HepG2 (cell line): ENCODE results near the gene ID3. TPM values are rescaled to one million over a fixed set of nuclear protein-coding genes. Genes with fewer than 3 reads are reported as not detected.

Source experiments
- ATM ChIP-seq: fragments of 450-650 bp; IDR thresholded peaks from 2 replicates; pipeline ENCODE4 v1.7.1; 2017; ENCODE audit warnings: mild to moderate bottlenecking, borderline replicate concordance
- HOXA3 ChIP-seq: sonication (generic); formaldehyde crosslinking; IDR thresholded peaks from 2 replicates; pipeline ENCODE4 v1.5.0; 2020; ENCODE audit warnings: missing genetic modification reagents
- ISL2 ChIP-seq: sonication (generic); formaldehyde crosslinking; IDR thresholded peaks from 2 replicates; pipeline ENCODE4 v1.5.0; 2020; ENCODE audit warnings: missing genetic modification reagents
- KMT2A ChIP-seq: sonication (generic); formaldehyde crosslinking; IDR thresholded peaks from 2 replicates; pipeline ENCODE4 v1.4.0; 2020; ENCODE audit warnings: missing genetic modification reagents
- MEF2D ChIP-seq: sonication (generic); formaldehyde crosslinking; IDR thresholded peaks from 2 replicates; pipeline ENCODE4 v1.5.1; 2020; ENCODE audit warnings: mild to moderate bottlenecking, missing genetic modification reagents
- MIER2 ChIP-seq: IDR thresholded peaks from 2 replicates; pipeline ENCODE4 v1.6.1; 2016; ENCODE audit warnings: missing biosample characterization, missing genetic modification reagents
- NAIF1 ChIP-seq: sonication (generic); formaldehyde crosslinking; IDR thresholded peaks from 2 replicates; pipeline ENCODE4 v1.5.0; 2020; ENCODE audit warnings: mild to moderate bottlenecking, missing genetic modification reagents, borderline replicate concordance
- PATZ1 ChIP-seq: sonication (generic); formaldehyde crosslinking; IDR thresholded peaks from 2 replicates; pipeline ENCODE4 v1.4.0; 2020; ENCODE audit warnings: missing genetic modification reagents
- POGZ ChIP-seq: sonication (generic); formaldehyde crosslinking; IDR thresholded peaks from 2 replicates; pipeline ENCODE4 v1.4.0; 2020; ENCODE audit warnings: mild to moderate bottlenecking, missing genetic modification reagents
- RBM22 ChIP-seq: fragments of 200-400 bp; formaldehyde crosslinking; optimal IDR thresholded peaks from 2 replicates; pipeline ENCODE3; 2017; ENCODE audit warnings: mild to moderate bottlenecking, low read length, moderate library complexity
- RFX3 ChIP-seq: IDR thresholded peaks from 2 replicates; pipeline ENCODE4 v1.6.1; 2016; ENCODE audit warnings: missing biosample characterization, missing genetic modification reagents
- SP2 ChIP-seq: sonication (generic); formaldehyde crosslinking; IDR thresholded peaks from 2 replicates; pipeline ENCODE4 v1.5.1; 2020; ENCODE audit warnings: mild to moderate bottlenecking, missing genetic modification reagents
- STAT5B ChIP-seq: sonication (generic); formaldehyde crosslinking; IDR thresholded peaks from 2 replicates; pipeline ENCODE4 v1.4.0; 2020; ENCODE audit warnings: missing genetic modification reagents
- TBX2 ChIP-seq: sonication (generic); formaldehyde crosslinking; IDR thresholded peaks from 2 replicates; pipeline ENCODE4 v1.5.0; 2020; ENCODE audit warnings: missing genetic modification reagents, mild to moderate bottlenecking, borderline replicate concordance
- TFE3 ChIP-seq: IDR thresholded peaks from 2 replicates; pipeline ENCODE4 v1.6.1; 2016
- UBTF ChIP-seq: sonication (generic); formaldehyde crosslinking; IDR thresholded peaks from 2 replicates; pipeline ENCODE4 v1.4.0; 2020; ENCODE audit warnings: mild to moderate bottlenecking, missing genetic modification reagents
- ZFP82 ChIP-seq: sonication (generic); formaldehyde crosslinking; IDR thresholded peaks from 2 replicates; pipeline ENCODE4 v1.5.1; 2020; ENCODE audit warnings: mild to moderate bottlenecking, missing genetic modification reagents, borderline replicate concordance
- ZNF225 ChIP-seq: sonication (generic); formaldehyde crosslinking; IDR thresholded peaks from 2 replicates; pipeline ENCODE4 v1.4.0; 2020; ENCODE audit warnings: mild to moderate bottlenecking, missing genetic modification reagents
- ZNF569 ChIP-seq: sonication (generic); formaldehyde crosslinking; IDR thresholded peaks from 2 replicates; pipeline ENCODE4 v1.5.0; 2020; ENCODE audit warnings: mild to moderate bottlenecking, missing genetic modification reagents, moderate library complexity, borderline replicate concordance
- ZNF746 ChIP-seq: sonication (generic); formaldehyde crosslinking; IDR thresholded peaks from 2 replicates; pipeline ENCODE4 v1.8.0; 2022; ENCODE audit warnings: mild to moderate bottlenecking, missing genetic modification reagents
- ZNF747 ChIP-seq: sonication (generic); formaldehyde crosslinking; IDR thresholded peaks from 2 replicates; pipeline ENCODE4 v1.8.1; 2023; ENCODE audit warnings: missing genetic modification reagents, mild to moderate bottlenecking, borderline replicate concordance
- ZSCAN30 ChIP-seq: sonication (generic); formaldehyde crosslinking; IDR thresholded peaks from 2 replicates; pipeline ENCODE4 v1.5.0; 2020; ENCODE audit warnings: mild to moderate bottlenecking, missing genetic modification reagents
- polyA plus RNA-seq, 8 experiments: library from polyadenylated mRNA; depleted of rRNA in 3 of 8; stranded (reverse) in 7 of 8; unstranded in 1 of 8; fragments of >200 nt; fragmentation: Illumina TruSeq in 4 of 8; extraction: Trizol in 4 of 8; gene quantifications; 2 replicates each; pipeline versions ENCODE4 v1.2.1 to v1.2.3, GENCODE V29; 2011 to 2016; ENCODE audit warnings: low read depth in 4 of 8, missing spikeins in 1 of 8, mixed read lengths in 1 of 8; ENCODE audit not compliant: insufficient read depth in 1 of 8
- total RNA-seq, 5 experiments: library from RNA; depleted of rRNA; stranded (reverse); fragments of >200 nt; fragmentation: Illumina TruSeq; extraction: Trizol; gene quantifications; 2 replicates each; pipeline ENCODE4 v1.2.3, GENCODE V29; 2016; ENCODE audit warnings: low read depth in 1 of 5
- TF ChIP-seq, protein P1 (sequence below): sonication (generic); formaldehyde crosslinking; IDR thresholded peaks from 2 replicates; pipeline ENCODE4 v1.4.0; 2020; ENCODE audit warnings: missing genetic modification reagents, borderline replicate concordance

ID3 gene
- total and polyA plus RNA-seq, 2 of the 13 experiments (the other 11 are each of a cell fraction or from before 2014, with no cell fraction given) = 64.8 to 115 TPM

GRCh38 chr1:23539698-23540266 lies 19.5 kb downstream of the ID3 start (continued):
- TF ChIP-seq ATM (no peak), RFX3 (CRISPR knock-in tag) (no peak), SP2 (CRISPR knock-in tag) (no peak), POGZ (CRISPR knock-in tag) (no peak), TBX2 (CRISPR knock-in tag) (peak; percentile 45; the same call in 1 of the 2 replicates), MEF2D (CRISPR knock-in tag) (no peak; the same call in 1 of the 2 replicates), KMT2A (CRISPR knock-in tag) (no peak), ZNF569 (CRISPR knock-in tag) (no peak), TFE3 (CRISPR knock-in tag) (no peak), ZFP82 (no peak), UBTF (CRISPR knock-in tag) (peak; percentile 37; the same call in 1 of the 2 replicates), ZNF746 (CRISPR knock-in tag) (no peak), HOXA3 (peak; percentile 35; the same call in 1 of the 2 replicates), ZNF225 (CRISPR knock-in tag) (no peak), MIER2 (CRISPR knock-in tag) (peak; percentile 27; the same call in 1 of the 2 replicates), ZSCAN30 (CRISPR knock-in tag) (no peak), STAT5B (CRISPR knock-in tag) (no peak), ZNF747 (CRISPR knock-in tag) (peak; percentile 57; the same call in 1 of the 2 replicates), NAIF1 (no peak), PATZ1 (CRISPR knock-in tag) (peak; percentile 57), RBM22 (no peak), ISL2 (CRISPR knock-in tag) (no peak)
- TF ChIP-seq, protein P1, sequence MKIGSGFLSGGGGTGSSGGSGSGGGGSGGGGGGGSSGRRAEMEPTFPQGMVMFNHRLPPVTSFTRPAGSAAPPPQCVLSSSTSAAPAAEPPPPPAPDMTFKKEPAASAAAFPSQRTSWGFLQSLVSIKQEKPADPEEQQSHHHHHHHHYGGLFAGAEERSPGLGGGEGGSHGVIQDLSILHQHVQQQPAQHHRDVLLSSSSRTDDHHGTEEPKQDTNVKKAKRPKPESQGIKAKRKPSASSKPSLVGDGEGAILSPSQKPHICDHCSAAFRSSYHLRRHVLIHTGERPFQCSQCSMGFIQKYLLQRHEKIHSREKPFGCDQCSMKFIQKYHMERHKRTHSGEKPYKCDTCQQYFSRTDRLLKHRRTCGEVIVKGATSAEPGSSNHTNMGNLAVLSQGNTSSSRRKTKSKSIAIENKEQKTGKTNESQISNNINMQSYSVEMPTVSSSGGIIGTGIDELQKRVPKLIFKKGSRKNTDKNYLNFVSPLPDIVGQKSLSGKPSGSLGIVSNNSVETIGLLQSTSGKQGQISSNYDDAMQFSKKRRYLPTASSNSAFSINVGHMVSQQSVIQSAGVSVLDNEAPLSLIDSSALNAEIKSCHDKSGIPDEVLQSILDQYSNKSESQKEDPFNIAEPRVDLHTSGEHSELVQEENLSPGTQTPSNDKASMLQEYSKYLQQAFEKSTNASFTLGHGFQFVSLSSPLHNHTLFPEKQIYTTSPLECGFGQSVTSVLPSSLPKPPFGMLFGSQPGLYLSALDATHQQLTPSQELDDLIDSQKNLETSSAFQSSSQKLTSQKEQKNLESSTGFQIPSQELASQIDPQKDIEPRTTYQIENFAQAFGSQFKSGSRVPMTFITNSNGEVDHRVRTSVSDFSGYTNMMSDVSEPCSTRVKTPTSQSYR (CRISPR knock-in tag) = no peak
